Activated T-helper 1 cell treated with anti-CD3 and anti-CD28 coated beads, Interleukin-12 subunit alpha, Interleukin-12 subunit beta, Interleukin-2, Interleukin-4 antibody, amounts not matched to agents 30 ng/mL and 10 ng/mL and 1 ng/mL, durations not matched to agents 14 hours and 24 hours and 36 hours (primary cell): ENCODE data around the gene AGAP1. TPM values are rescaled to one million over a fixed set of nuclear protein-coding genes. Genes with fewer than 3 reads are reported as not detected.

ENCODE experiments used
- DNase-seq: peaks from one replicate; pipeline ENCODE4 v3.0.0; 2021; ENCODE audit warnings: low spot score
- H3K27ac Mint-ChIP-seq: one replicate; pipeline ENCODE4 v1.8.0; 2021; ENCODE audit warnings: mild to moderate bottlenecking, mixed read lengths
- H3K27me3 Mint-ChIP-seq: one replicate; pipeline ENCODE4 v1.8.0; 2022; ENCODE audit warnings: mild to moderate bottlenecking, moderate library complexity, mixed read lengths; ENCODE audit not compliant: insufficient read depth
- H3K36me3 Mint-ChIP-seq: one replicate; pipeline ENCODE4 v1.8.0; 2021; ENCODE audit warnings: low read depth, mixed read lengths
- H3K4me1 Mint-ChIP-seq: one replicate; pipeline ENCODE4 v1.8.0; 2021; ENCODE audit warnings: low read depth, mixed read lengths
- H3K4me3 Mint-ChIP-seq: one replicate; pipeline ENCODE4 v1.8.0; 2021; ENCODE audit warnings: mild to moderate bottlenecking, moderate library complexity, mixed read lengths
- H3K9me3 Mint-ChIP-seq: one replicate; pipeline ENCODE4 v1.8.0; 2021; ENCODE audit warnings: mixed read lengths
- intact Hi-C: fragments of 100-400 bp; cut with micrococcal nuclease; formaldehyde crosslinking; loops from one replicate; pipeline ENCODE4 v1.15.1; 2024
- total RNA-seq: library from RNA; stranded (reverse); gene quantifications from 2 replicates; pipeline ENCODE4 v1.2.3, GENCODE V29; 2022

The AGAP1 gene
- total RNA-seq, 1 donor from 2014 or later = 2.0 TPM

- intact Hi-C loops = loop anchor here (10.0 kb wide), 2 partner anchors 179 to 689 kb away; no protein-coding TSS in a partner anchor
These were observed 1.8 kb downstream of the AGAP1 start for GRCh38 chr2:235495373-235496238.

GRCh38 chr2:235496239-235496621 lies 2.4 kb downstream of the AGAP1 start:
- intact Hi-C loops = loop anchor here (10.0 kb wide), 2 partner anchors 179 to 689 kb away; no protein-coding TSS in a partner anchor
- no peak for DNase-seq
- H3K27ac Mint-ChIP-seq = no peak overlapping the region

More at GRCh38 chr2:235495373-235496238, 1.8 kb downstream of the AGAP1 start:
- no peaks in the 10 kb centered on the region for H3K9me3 Mint-ChIP-seq
- no peak for DNase-seq
- H3K4me3 Mint-ChIP-seq = peak overlapping the region; percentile 47
- H3K36me3 Mint-ChIP-seq = peaks cover 1% of the 10 kb centered on the region
- H3K4me1 Mint-ChIP-seq = peaks cover 10% of the 10 kb centered on the region
- peaks cover 52% of the 10 kb centered on the region for H3K27me3 Mint-ChIP-seq
- H3K27ac Mint-ChIP-seq = no peak overlapping the region

GRCh38 chr2:235497096-235497495 lies 3.3 kb downstream of the AGAP1 start:
- H3K36me3 Mint-ChIP-seq = peaks cover 1% of the 10 kb centered on the region
- H3K27ac Mint-ChIP-seq = no peak overlapping the region
- intact Hi-C loops = loop anchor here (10.0 kb wide), 2 partner anchors 178 to 688 kb away; no protein-coding TSS in a partner anchor
- H3K4me1 Mint-ChIP-seq = peaks cover 22% of the 10 kb centered on the region
- no peaks in the 10 kb centered on the region for H3K9me3 Mint-ChIP-seq
- peaks cover 45% of the 10 kb centered on the region for H3K27me3 Mint-ChIP-seq
- DNase-seq = no peak
- H3K4me3 Mint-ChIP-seq = no peak overlapping the region

More at GRCh38 chr2:235496239-235496621, 2.4 kb downstream of the AGAP1 start:
- H3K36me3 Mint-ChIP-seq = peaks cover 1% of the 10 kb centered on the region
- peaks cover 52% of the 10 kb centered on the region for H3K27me3 Mint-ChIP-seq
- H3K4me3 Mint-ChIP-seq = peak overlapping the region; percentile 47
- no peaks in the 10 kb centered on the region for H3K9me3 Mint-ChIP-seq
- peaks cover 13% of the 10 kb centered on the region for H3K4me1 Mint-ChIP-seq

DNA sequence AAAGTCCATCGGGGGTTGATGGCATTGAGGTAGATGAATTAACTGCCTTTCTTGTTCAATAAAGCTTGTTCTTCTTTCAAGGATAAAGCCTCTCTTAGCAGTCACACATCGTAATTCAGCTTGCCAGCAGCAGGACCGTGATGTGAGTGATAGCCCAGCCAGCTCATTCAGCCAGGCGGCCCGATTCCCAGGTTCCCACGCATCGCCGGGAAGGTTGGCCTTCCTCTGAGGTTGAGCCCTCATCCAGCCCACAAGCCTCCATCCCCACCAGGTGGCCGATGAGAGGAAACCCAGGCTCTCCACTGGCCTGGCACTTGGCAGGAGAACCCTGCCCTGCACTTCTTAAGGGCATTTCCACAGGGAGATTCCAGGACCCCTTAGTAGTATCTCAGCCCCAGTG lies 4.7 kb downstream of the AGAP1 start:
- no peak overlapping the region for H3K27ac Mint-ChIP-seq
- DNase-seq = no peak

GRCh38 chr2:235498946-235499812 lies 5.3 kb downstream of the AGAP1 start:
- Mint-ChIP-seq H3K36me3 (no peaks in the 10 kb centered on the region), H3K27ac (no peak overlapping the region), H3K4me3 (no peak overlapping the region), H3K27me3 (peaks cover 45% of the 10 kb centered on the region), H3K4me1 (peaks cover 17% of the 10 kb centered on the region), H3K9me3 (no peaks in the 10 kb centered on the region)
- DNase-seq = no peak
- intact Hi-C loops = loop anchor here (10.0 kb wide), 2 partner anchors 176 to 686 kb away; no protein-coding TSS in a partner anchor

More for the DNA sequence above, 4.7 kb downstream of the AGAP1 start:
- Mint-ChIP-seq H3K4me3 (no peak overlapping the region), H3K4me1 (peaks cover 17% of the 10 kb centered on the region), H3K36me3 (no peaks in the 10 kb centered on the region), H3K9me3 (no peaks in the 10 kb centered on the region), H3K27me3 (peaks cover 45% of the 10 kb centered on the region)
- intact Hi-C loops = loop anchor here (10.0 kb wide), 2 partner anchors 176 to 686 kb away; no protein-coding TSS in a partner anchor

- no peak for DNase-seq
- H3K36me3 Mint-ChIP-seq = no peaks in the 10 kb centered on the region
- intact Hi-C loops = no loop called here
- no peak overlapping the region for H3K27ac Mint-ChIP-seq
- H3K9me3 Mint-ChIP-seq = no peaks in the 10 kb centered on the region
- H3K4me3 Mint-ChIP-seq = no peak overlapping the region
- peaks cover 17% of the 10 kb centered on the region for H3K4me1 Mint-ChIP-seq
- H3K27me3 Mint-ChIP-seq = peaks cover 45% of the 10 kb centered on the region
These were observed 6.4 kb downstream of the AGAP1 start for GRCh38 chr2:235500110-235500760.

- intact Hi-C loops = no loop called here
- no peaks in the 10 kb centered on the region for H3K36me3 Mint-ChIP-seq
- peak overlapping the region; percentile 49 for H3K4me3 Mint-ChIP-seq
- H3K4me1 Mint-ChIP-seq = peaks cover 16% of the 10 kb centered on the region
- H3K27me3 Mint-ChIP-seq = peaks cover 39% of the 10 kb centered on the region
- no peak for DNase-seq
- no peak overlapping the region for H3K27ac Mint-ChIP-seq
- H3K9me3 Mint-ChIP-seq = no peaks in the 10 kb centered on the region
These were observed 7.2 kb downstream of the AGAP1 start for GRCh38 chr2:235500761-235501672.

GRCh38 chr2:235501673-235502031 lies 7.8 kb downstream of the AGAP1 start:
- no peak for DNase-seq
- Mint-ChIP-seq H3K27ac (no peak overlapping the region), H3K36me3 (no peaks in the 10 kb centered on the region), H3K27me3 (peaks cover 33% of the 10 kb centered on the region), H3K4me3 (peak overlapping the region; percentile 49), H3K4me1 (peaks cover 12% of the 10 kb centered on the region), H3K9me3 (no peaks in the 10 kb centered on the region)
- intact Hi-C loops = no loop called here

DNA sequence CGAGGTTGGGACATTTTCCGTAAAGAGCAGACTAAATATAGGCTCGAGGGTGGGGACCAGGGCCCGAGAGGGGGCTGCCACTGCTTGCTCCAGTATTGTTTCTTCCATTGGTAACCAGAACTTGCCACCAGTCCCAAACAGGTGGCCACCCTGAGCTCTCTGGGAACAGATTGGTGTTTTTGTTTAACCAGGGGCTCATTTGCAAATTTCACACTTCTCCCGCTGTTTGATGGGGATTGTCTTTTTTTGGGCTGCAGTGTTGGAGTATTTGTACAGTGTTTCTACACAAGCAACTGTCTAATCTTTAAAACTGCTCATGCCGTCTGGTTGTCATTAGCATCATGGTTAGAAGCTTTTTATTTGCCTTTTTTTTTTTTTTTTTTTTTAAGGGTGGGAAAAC lies 8.5 kb downstream of the AGAP1 start:
- Mint-ChIP-seq H3K27me3 (peaks cover 27% of the 10 kb centered on the region), H3K36me3 (no peaks in the 10 kb centered on the region), H3K4me3 (no peak overlapping the region), H3K4me1 (peaks cover 12% of the 10 kb centered on the region), H3K27ac (no peak overlapping the region), H3K9me3 (no peaks in the 10 kb centered on the region)
- intact Hi-C loops = no loop called here
- no peak for DNase-seq

DNA sequence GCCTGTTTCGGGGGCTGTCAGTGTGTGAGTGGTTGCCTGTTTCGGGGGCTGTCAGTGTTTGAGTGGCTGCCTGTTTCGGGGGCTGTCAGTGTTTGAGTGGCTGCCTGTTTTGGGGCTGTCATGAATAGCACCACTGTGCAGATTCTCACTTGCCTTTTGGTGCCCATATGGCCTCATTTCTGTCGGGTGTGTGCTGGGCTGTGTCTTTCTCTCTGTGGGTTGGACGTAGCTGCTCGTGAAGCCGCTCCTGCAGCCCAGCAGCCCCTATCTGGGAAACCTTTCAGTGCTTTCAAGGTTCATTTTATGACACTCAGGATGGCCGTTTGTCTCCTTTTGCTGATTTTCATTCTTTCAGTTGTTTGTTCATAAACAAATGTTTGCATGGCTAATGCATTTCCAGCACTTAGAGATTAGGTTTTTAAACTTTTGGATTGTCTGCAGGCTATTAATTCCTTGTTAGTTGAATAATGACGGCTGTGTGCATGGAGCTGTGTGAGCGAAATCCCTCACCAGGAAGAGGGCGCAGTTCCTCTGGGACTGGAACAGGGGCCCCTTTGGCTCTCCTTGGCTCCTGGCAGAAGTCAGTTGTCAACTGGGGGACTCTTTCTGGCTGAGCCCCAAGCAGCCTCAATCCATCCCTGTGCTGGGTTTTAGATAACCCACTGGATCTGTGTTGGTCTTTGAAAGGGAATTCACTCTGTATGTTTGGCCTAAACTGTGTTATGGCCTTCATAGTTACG lies 10.8 kb downstream of the AGAP1 start:
- Mint-ChIP-seq H3K27ac (no peak overlapping the region), H3K4me3 (no peak overlapping the region), H3K4me1 (peaks cover 12% of the 10 kb centered on the region), H3K9me3 (no peaks in the 10 kb centered on the region), H3K36me3 (no peaks in the 10 kb centered on the region), H3K27me3 (peaks cover 21% of the 10 kb centered on the region)
- DNase-seq = no peak
- intact Hi-C loops = no loop called here

GRCh38 chr2:235505181-235505741 lies 11.4 kb downstream of the AGAP1 start:
- Mint-ChIP-seq H3K9me3 (no peaks in the 10 kb centered on the region), H3K4me3 (no peak overlapping the region), H3K4me1 (peaks cover 12% of the 10 kb centered on the region), H3K36me3 (no peaks in the 10 kb centered on the region), H3K27ac (no peak overlapping the region), H3K27me3 (peaks cover 19% of the 10 kb centered on the region)
- no peak for DNase-seq
- intact Hi-C loops = no loop called here
